Right kidney (tissue), 1 donor: Measurements from ENCODE around the gene SLC17A3.
A peak's percentile ranks its signal among the peaks of the same experiment; 100 is the strongest.

Source experiments
- DNase-seq: peaks from one replicate; pipeline ENCODE4 v3.0.0-alpha.2; 2016

SLC17A3 gene

DNA sequence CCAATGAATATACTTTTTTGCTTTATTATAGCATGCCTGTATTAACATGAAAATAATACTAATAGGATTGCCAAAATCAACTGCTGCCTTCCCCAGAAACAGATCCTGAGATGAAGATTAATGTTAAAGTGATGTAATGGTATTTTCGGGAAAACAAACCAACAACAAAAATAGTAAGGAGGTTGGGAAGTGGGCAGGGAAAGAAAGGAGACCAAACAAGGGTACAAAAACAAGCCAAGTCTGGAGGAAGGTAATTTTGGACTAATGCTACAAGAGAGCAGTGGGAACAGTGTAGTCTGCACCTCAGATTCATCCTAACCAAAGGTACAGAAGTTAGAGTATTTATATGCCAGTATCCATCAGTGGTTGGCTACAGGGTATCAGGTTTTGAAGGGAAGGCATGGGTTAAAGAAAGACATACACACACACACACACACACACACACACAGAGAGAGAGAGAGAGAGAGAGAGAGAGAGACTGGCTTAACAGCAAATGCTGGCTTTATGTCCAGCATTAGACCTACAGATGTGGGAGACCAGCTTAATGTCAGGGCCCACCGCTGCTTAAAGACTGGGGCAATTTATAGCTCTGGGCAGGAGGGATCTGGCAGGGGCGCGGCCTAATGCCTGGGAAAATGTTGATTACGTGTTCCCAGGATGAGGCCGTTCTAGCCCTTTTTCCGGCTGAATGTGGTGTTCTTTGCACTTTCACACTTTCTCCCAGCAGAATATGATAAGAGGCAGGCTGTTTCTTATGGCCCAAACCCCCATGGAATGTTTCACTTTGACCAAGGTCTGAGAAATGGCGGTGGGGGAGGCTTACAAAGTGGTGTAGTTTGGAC lies 38.4 kb downstream of the SLC17A3 start:
- DNase-seq, result peak; percentile 18

DNA sequence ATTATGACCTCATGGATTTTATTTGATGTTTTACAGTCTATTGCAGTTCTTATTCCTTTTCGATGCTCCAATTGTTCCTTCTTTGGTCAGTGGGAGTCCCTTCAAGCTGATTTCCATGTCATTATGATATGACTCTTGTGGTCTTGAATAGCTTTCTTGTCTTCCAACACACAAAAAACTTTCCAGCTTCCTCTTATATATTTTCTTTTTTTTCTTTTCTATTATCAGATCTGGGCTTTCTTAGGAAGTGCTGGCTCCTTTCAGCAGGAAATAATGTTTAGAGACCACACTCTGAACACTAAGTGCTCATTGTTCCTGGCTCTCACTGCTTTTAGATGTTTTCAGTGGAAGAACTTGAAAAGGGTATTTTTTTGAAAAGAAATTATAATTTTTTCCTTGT lies 39.1 kb downstream of the SLC17A3 start:
- no peak for DNase-seq

DNA sequence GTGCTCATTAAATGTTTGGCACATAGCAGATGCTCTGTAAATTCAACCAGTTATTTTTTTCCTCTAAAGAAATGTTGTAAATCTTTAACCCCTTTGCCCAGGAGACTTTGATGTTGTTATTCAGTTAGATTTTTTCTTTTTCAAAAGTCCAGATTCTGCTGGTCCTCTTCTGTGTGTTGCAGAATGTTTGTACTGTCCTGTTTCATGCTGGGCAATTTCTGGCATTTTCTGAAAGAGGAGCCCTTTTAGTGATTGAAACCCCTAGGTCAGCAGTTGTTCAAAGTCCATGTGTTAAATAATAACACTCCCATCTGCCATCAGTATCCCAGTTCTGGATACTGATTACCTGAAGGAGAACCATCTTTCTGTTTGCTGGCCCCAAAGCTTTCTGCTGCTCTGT lies 40.9 kb downstream of the SLC17A3 start:
- no peak for DNase-seq

DNA sequence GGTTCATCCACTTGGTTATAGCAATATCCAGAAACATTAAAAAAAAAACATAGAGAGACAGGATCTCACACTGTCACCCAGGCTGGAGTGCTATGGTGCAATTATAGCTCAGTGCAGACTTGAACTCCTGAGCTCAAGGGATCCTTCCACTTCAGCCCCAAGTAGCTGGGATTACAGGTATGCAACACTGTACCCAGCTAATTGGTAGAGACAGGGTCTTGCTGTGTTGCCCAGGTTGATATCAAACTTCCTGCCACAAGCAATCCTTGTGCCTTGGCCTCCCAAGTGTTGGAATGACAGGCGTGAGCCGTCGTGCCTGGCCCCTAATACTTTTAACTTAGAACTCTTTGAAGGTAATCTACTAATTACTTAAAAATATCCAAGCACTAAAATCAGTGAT lies 41.4 kb downstream of the SLC17A3 start:
- DNase-seq, result no peak

DNA sequence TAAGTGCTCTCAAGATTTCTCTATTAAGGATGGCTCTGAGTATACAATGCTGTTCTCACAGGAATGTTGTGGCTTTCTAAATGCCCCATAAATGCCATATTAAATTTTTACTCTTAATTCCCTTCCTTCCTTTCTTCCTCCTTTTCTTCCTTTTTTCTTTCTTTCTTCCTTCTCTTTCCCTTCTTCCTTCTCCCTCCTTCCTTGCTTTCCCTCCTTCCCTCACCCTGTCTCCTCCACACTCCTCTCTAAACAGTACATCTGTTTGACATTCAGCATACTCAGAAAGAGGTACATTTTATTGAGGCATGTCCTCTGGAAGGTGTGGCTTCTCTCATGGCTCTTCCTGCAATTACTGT lies 41.8 kb downstream of the SLC17A3 start:
- no peak for DNase-seq

DNA sequence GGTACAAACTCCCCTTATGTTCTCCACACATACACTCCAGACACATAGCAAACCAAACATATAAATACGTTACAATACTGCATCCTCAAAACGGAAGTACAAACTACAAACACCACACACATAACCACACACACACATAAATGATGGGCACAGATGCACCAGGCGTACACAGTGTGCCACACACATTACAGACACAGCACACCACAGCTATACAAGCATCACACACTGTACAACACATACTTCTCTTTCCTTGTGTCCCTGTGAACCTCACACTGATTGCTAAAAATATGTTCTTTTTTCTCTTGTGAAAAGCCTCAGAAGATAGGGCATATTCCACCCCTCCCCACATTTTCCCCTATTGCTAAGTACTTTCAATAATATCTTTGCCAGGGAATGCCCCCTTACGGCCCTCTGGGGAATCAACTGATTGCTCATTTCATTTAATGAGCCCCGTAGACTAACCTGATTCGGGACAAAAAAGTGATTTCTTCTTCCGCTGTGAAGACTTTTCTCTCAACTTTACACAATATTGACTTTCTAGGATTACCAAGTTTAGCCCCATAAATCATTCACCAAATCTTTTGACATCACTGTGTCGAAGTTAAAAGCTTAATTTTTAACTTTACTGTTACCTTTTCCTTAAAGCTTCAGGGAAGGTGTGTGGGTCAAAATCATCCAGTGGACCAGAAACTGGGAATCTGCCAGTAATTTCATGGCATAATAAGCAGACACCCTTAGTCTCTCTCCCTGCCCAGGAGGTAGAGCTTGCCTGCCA lies 42.3 kb downstream of the SLC17A3 start, which contains the start of gene SLC17A1:
Gene SLC17A1 (minus strand): TSS at position 521 of the 775 bp plus-strand sequence. CDS start 1,495 bp downstream, outside the sequence.
- DNase-seq, result peak; percentile 12

DNA sequence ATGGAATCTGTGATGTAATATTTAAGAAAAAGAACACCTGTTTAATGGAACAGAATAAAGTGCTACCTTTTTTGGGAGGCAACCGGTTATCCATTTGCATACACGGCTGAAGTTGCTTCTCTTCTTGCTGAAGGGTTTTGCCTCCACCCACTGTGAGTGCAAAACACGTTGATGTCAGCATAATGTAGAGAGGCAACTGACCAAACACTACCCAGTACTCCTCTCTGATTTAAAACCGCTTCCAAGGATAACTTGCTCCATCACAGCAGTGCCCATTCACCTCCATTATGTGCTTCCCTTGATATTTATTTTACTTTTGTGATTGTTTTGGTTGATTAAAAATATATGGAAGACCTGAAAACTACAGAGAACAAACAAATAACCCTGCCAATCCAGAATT lies 43.6 kb downstream of the SLC17A3 start:
- DNase-seq, result no peak

DNA sequence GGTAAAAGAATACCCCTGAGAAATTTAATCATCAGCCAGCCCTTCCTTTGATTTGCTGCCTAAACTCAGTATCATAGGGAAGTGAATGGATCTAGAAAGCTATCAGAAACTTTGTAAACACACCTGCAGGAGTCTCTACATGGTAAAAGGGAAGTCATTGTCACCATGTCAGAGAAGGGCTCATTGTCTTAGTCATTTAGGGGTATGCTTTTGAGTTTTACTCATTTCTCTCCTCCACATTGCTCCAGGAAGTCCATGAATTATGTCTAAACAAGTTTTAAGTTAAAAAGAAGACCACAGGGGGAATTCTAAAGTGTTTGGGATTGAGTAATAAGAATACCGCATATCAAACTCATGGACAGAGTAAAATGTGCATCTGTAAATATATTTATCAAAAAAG lies 44.7 kb downstream of the SLC17A3 start:
- no peak for DNase-seq

DNA sequence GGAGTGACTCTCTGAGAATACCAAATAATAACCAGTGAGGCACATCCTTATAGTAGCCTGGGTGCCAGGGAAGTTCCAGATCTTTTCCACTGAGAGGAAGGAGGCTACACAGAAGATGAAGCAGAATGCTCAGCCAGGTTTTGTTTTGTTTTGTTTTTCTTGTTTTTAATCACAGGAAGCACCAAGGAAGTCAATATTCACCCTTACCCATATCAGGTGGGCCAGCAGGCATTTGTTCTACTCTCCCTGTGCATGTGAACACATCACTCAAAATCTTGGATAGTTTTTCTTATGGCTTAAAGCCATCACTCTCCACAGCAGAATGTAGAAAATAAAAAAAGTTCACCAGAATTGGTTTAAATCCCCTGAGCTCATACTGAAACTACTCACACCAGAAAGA lies 52.7 kb downstream of the SLC17A3 start:
- no peak for DNase-seq

DNA sequence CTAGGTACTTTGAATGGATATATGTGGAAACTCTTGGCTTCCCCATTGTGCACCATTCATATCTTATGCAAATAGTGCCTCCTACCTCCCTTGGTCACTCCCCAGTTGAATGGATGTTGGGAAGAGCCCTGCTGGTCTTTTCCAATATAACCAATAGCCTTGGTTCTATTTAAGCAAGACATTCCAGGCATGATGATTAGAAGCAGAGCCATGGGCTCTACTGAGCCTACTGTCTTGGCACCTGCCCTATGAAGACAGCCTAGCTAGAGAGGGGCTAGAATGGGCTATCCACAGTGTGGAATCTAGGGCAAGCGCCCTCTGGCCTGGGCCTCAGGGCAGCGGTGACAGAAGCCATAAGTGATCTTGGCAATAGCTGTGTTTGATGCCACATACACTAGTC lies 57.8 kb downstream of the SLC17A3 start:
- no peak for DNase-seq

DNA sequence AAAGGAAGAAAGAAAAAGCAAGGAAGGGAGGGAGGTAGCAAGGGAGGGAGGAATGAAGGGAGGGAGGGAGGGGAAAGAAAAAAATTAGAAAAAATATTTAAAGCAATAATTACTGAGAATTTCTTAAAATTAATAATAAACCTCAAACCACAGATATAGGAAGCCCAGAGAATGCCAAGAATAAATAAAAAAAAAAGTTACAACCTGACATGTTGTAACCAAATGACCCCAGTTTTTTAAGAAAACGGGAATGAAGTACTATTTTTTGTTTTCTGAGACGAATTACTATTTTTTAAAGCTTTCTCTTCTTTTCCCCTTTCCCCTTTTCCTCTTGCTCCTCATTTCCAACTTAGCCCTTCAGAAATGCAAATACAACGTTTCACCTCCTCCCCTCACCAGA lies 58.8 kb downstream of the SLC17A3 start:
- DNase-seq, result no peak

DNA sequence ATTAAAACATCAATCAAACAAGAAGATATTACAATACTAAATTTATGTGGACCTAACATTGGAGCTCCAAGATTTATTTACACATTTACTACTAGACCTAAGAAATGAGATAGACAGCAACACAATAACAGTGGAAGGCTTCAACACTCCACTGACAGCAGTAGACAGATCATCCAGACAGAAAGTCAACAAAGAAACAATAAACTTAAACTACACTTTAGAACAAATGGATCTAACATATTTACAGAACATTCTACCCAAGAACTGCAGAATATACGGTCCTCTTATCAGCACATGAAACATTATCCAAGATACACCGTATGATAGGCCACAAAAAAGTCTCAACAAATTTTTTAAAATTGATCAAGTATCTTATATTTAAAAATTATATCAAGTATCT lies 69.2 kb downstream of the SLC17A3 start:
- no peak for DNase-seq

DNA sequence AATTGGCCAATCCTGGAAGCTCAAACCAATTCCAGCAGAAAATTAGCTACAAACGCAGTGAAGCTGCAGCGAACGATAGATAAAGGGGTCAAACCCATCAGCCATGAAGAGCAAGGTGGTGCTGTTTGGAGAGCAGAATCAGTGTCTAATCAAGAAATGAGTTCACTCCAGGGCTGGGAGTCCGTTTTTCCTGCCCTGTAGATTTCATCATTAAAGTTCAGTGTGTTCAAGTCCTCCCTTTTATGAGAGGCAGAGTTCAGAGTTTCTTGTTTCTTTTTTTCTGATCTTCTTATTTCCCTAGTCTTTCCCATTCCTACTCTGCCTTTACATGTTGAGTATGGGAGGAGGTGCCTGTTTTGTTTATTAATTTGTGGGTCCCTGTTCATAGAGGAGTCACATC lies 72.6 kb downstream of the SLC17A3 start:
- no peak for DNase-seq
